Endothelial cell of umbilical vein (primary cell): ENCODE results near the gene KRT1. TPM values are rescaled to one million over a fixed set of nuclear protein-coding genes. Genes with fewer than 3 reads are reported as not detected.

Experiments
- BruUV-seq: library from RNA; stranded (reverse); fragments of 400-500 nt; replicated peaks from 2 replicates; lab custom pipeline; 2021; lab: Mats Ljungman, UMichigan
- CTCF ChIA-PET: fragments of 300-600, 350-600 bp; sonication (Branson Sonifier 250); formaldehyde crosslinking; loops from one replicate; lab custom pipeline; 2021; ENCODE audit warnings: antibody characterized with exemption, inconsistent platforms; lab: Charles Lee
- POLR2A ChIA-PET: fragments of 300-600, 350-600 bp; sonication (Branson Sonifier 250); formaldehyde crosslinking; loops from one replicate; lab custom pipeline; 2021; ENCODE audit warnings: antibody characterized with exemption, inconsistent platforms; lab: Charles Lee
- DNase-seq: peaks from one replicate; pipeline ENCODE4 v3.0.0-alpha.2; 2011; ENCODE audit warnings: low read depth, low spot score
- FAIRE-seq: peaks from 2 replicates; lab custom pipeline; 2011; peaks lifted over from hg19 to GRCh38; lab: Jason Lieb, UNC
- H2AFZ ChIP-seq: 2 replicates; pipeline ENCODE4 v1.6.0; 2012; ENCODE audit warnings: low read depth, low read length, control low read depth, inconsistent platforms
- H3K27ac ChIP-seq: 2 replicates; pipeline ENCODE4 v1.5.1; 2011; ENCODE audit warnings: low read depth, mild to moderate bottlenecking, control low read depth, low read length, moderate library complexity; ENCODE audit not compliant: insufficient read depth
- H3K27me3 ChIP-seq, 2 experiments: 2 replicates each; pipeline versions ENCODE4 v1.6.0 to v1.6.1; 2011; ENCODE audit warnings: low read length in 2 of 2, mixed read lengths in 1 of 2; ENCODE audit not compliant: control insufficient read depth in 2 of 2, insufficient read depth in 2 of 2
- H3K36me3 ChIP-seq, 2 experiments: 2 replicates in 1 of 2; 3 replicates in 1 of 2; pipeline ENCODE4 v1.5.1; 2011; ENCODE audit warnings: low read length in 2 of 2, mild to moderate bottlenecking in 1 of 2, moderate library complexity in 1 of 2; ENCODE audit not compliant: control insufficient read depth in 2 of 2, insufficient read depth in 2 of 2; ENCODE audit errors: extremely low read depth in 1 of 2
- H3K4me1 ChIP-seq: 3 replicates; pipeline ENCODE4 v1.5.1; 2011; ENCODE audit warnings: mild to moderate bottlenecking, low read length; ENCODE audit not compliant: control insufficient read depth, insufficient read depth; ENCODE audit errors: extremely low read depth
- H3K4me2 ChIP-seq: 2 replicates; pipeline ENCODE4 v1.6.1; 2011; ENCODE audit warnings: low read length, control low read depth, mixed read lengths; ENCODE audit not compliant: insufficient read depth
- H3K4me3 ChIP-seq, 3 experiments: fragments of 200-600 bp in 1 of 3; sonication (generic), shearing (Covaris generic) in 1 of 3; replicated peaks in 1 of 3; 2 replicates each; pipeline ENCODE4 v1.5.1; 2011 to 2016; ENCODE audit warnings: control low read depth in 3 of 3, low read length in 3 of 3, mild to moderate bottlenecking in 2 of 3, inconsistent platforms in 1 of 3, low read depth in 1 of 3, moderate library complexity in 1 of 3; ENCODE audit not compliant: insufficient read depth in 1 of 3
- H3K79me2 ChIP-seq: 2 replicates; pipeline ENCODE4 v1.6.0; 2012; ENCODE audit warnings: low read length, inconsistent platforms; ENCODE audit not compliant: control insufficient read depth, insufficient read depth
- H3K9ac ChIP-seq: replicated peaks from 2 replicates; pipeline ENCODE3; 2011; ENCODE audit warnings: low read length, control low read depth; ENCODE audit not compliant: insufficient read depth; ENCODE audit errors: extremely low read depth
- H3K9me1 ChIP-seq: replicated peaks from 3 replicates; pipeline ENCODE4 v1.6.0; 2011; ENCODE audit warnings: mild to moderate bottlenecking, low read length; ENCODE audit not compliant: control insufficient read depth, insufficient read depth; ENCODE audit errors: extremely low read depth
- H3K9me3 ChIP-seq: replicated peaks from 2 replicates; pipeline ENCODE4 v1.5.1; 2012; ENCODE audit warnings: low read length, inconsistent platforms; ENCODE audit not compliant: control insufficient read depth, insufficient read depth
- H4K20me1 ChIP-seq: replicated peaks from 2 replicates; pipeline ENCODE3; 2011; ENCODE audit warnings: mild to moderate bottlenecking, low read length; ENCODE audit not compliant: control insufficient read depth, insufficient read depth; ENCODE audit errors: extremely low read depth
- EZH2 ChIP-seq: IDR thresholded peaks from 2 replicates; pipeline ENCODE4 v1.6.1; 2012; ENCODE audit warnings: borderline replicate concordance, low read depth, mild to moderate bottlenecking, moderate library complexity, low read length, inconsistent platforms; ENCODE audit not compliant: severe bottlenecking
- FOS ChIP-seq: IDR thresholded peaks from 2 replicates; pipeline ENCODE4 v1.6.1; 2011; ENCODE audit warnings: mild to moderate bottlenecking, low read length, moderate library complexity, borderline replicate concordance; ENCODE audit not compliant: insufficient read depth
- GATA2 ChIP-seq: IDR thresholded peaks from 2 replicates; pipeline ENCODE4 v1.7.0; 2011; ENCODE audit warnings: low read depth, mild to moderate bottlenecking, moderate library complexity, mixed read lengths, low read length; ENCODE audit not compliant: insufficient read length, insufficient read depth
- JUN ChIP-seq: IDR thresholded peaks from 2 replicates; pipeline ENCODE4 v1.6.1; 2011; ENCODE audit warnings: borderline replicate concordance, low read depth; ENCODE audit not compliant: insufficient read length, insufficient read depth
- MYC ChIP-seq: IDR thresholded peaks from one replicate; pipeline ENCODE4 v1.6.1; 2011; ENCODE audit warnings: mild to moderate bottlenecking, low read depth, low read length
- POLR2A ChIP-seq: IDR thresholded peaks from 2 replicates; pipeline ENCODE4 v1.6.1; 2012; ENCODE audit warnings: low read depth, mild to moderate bottlenecking, control low read depth, low read length
- POLR2AphosphoS5 ChIP-seq: IDR thresholded peaks from 2 replicates; pipeline ENCODE4 v1.6.1; 2012; ENCODE audit warnings: low read depth, mild to moderate bottlenecking, control low read depth, low read length, moderate library complexity; ENCODE audit not compliant: insufficient read depth
- dilution Hi-C: fragments of 300-500 bp; cut with MboI; formaldehyde crosslinking; loops from one replicate; pipeline ENCODE4 v1.15.0; 2019; ENCODE audit warnings: low sequenced_read_pairs; ENCODE audit not compliant: extremely low pct_ligation_motif_present
- intact Hi-C: fragments of 100-400 bp; cut with micrococcal nuclease; formaldehyde crosslinking; loops from one replicate; pipeline ENCODE4 v1.10.0; 2022
- polyA plus RNA-seq, 4 experiments: library from polyadenylated mRNA; depleted of rRNA in 3 of 4; stranded (reverse) in 3 of 4; unstranded in 1 of 4; fragments of >200 nt; gene quantifications; 2 replicates each; pipeline versions ENCODE4 v1.2.1 to v1.2.3, GENCODE V29; 2011 to 2012; ENCODE audit warnings: missing spikeins in 1 of 4
- total RNA-seq: library from RNA; stranded (reverse); gene quantifications from 2 replicates; pipeline ENCODE4 v1.2.3, GENCODE V29; 2021
- TF ChIP-seq, protein P1 (sequence below), 2 donors: IDR thresholded peaks; 1 replicate in 1 of 2; 2 replicates in 1 of 2; pipeline ENCODE4 v1.5.1; 2011; ENCODE audit warnings: low read length in 2 of 2, mild to moderate bottlenecking in 2 of 2, moderate library complexity in 2 of 2, control low read depth in 1 of 2, inconsistent platforms in 1 of 2, low read depth in 1 of 2; ENCODE audit not compliant: insufficient read depth in 1 of 2; ENCODE audit errors: extremely low read depth in 1 of 2
- TF ChIP-seq, protein P2 (sequence below): IDR thresholded peaks from 2 replicates; pipeline ENCODE4 v1.6.1; 2011; ENCODE audit not compliant: insufficient read depth, insufficient read length

The KRT1 gene
- total and polyA plus RNA-seq, 2 donors (not counting 3 experiments of a cell fraction or from before 2014, with no cell fraction given): not detected

- ChIA-PET POLR2A (no interaction called here), CTCF (no interaction called here)
- TF ChIP-seq POLR2A (no peak), JUN (no peak), FOS (no peak), POLR2AphosphoS5 (no peak), GATA2 (no peak), EZH2 (no peak), MYC (no peak)
- TF ChIP-seq, protein P1, sequence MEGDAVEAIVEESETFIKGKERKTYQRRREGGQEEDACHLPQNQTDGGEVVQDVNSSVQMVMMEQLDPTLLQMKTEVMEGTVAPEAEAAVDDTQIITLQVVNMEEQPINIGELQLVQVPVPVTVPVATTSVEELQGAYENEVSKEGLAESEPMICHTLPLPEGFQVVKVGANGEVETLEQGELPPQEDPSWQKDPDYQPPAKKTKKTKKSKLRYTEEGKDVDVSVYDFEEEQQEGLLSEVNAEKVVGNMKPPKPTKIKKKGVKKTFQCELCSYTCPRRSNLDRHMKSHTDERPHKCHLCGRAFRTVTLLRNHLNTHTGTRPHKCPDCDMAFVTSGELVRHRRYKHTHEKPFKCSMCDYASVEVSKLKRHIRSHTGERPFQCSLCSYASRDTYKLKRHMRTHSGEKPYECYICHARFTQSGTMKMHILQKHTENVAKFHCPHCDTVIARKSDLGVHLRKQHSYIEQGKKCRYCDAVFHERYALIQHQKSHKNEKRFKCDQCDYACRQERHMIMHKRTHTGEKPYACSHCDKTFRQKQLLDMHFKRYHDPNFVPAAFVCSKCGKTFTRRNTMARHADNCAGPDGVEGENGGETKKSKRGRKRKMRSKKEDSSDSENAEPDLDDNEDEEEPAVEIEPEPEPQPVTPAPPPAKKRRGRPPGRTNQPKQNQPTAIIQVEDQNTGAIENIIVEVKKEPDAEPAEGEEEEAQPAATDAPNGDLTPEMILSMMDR (IDR thresholded peaks at IDR 0.05; ENCODE audit: extremely low read depth in 1 of 2, insufficient read depth in 1 of 2, low read depth in 1 of 2, low read length in 2 of 2): no peak
- TF ChIP-seq, protein P2, sequence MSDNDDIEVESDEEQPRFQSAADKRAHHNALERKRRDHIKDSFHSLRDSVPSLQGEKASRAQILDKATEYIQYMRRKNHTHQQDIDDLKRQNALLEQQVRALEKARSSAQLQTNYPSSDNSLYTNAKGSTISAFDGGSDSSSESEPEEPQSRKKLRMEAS: no peak
- Histone ChIP-seq H3K9me3 (no peaks in the 10 kb centered on the region), H3K36me3 (no peaks in the 10 kb centered on the region), H3K4me2 (no peak overlapping the region), H3K27me3 (no peaks in the 10 kb centered on the region), H4K20me1 (no peaks in the 10 kb centered on the region), H3K4me1 (no peaks in the 10 kb centered on the region), H3K27ac (no peak overlapping the region), H2AFZ (no peak overlapping the region), H3K9me1 (no peaks in the 10 kb centered on the region), H3K79me2 (no peaks in the 10 kb centered on the region), H3K9ac (no peak overlapping the region), H3K4me3 (no peak overlapping the region)
- DNase-seq (no peak), FAIRE-seq (no peak)
- intact Hi-C loops: no loop called here
- dilution Hi-C loops: no loop called here
- BruUV-seq: no TSS peak
Measured at GRCh38 chr12:52677126-52677525, 3.1 kb downstream of the KRT1 start.
